ENCODE data around the gene ZNF385D. TPM values are rescaled to one million over a fixed set of nuclear protein-coding genes. Genes with fewer than 3 reads are reported as not detected.

ZNF385D gene
- total RNA-seq, 1 experiment from 2014 or later = 0.28 TPM

GRCh38 chr3:21795152-21795837 lies 44.3 kb upstream of the ZNF385D start:
- no peak for TF ChIP-seq EZH2 (IDR thresholded peaks at IDR 0.05; ENCODE audit: low read depth)
- no peak for TF ChIP-seq CTCF (conservative IDR thresholded peaks at IDR 0.05)
- no peaks in the 10 kb centered on the region for H4K20me1 ChIP-seq (ENCODE audit: insufficient read depth)
- CTCF ChIA-PET = no interaction called here

DNA sequence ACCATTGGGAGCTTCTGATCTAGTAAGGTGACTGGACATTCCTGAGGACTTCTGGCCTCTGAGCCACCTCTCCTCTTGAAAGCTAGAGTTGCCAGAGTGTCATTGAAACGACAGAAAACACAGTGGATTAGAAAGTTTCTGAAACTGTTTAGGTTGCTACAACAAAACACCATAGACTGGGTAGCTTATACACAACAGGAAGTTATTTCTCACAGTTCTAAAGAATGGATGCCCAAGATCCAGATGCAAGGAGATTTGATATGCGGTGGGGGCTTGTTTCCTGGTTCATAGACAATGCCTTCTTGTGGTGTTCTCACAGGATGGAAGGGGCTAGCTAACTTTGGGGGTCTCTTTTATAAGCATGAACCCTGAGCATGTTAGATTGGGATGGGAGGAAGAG lies 43.3 kb upstream of the ZNF385D start:
- DNase-seq = no peak
- Histone ChIP-seq H3K4me2 (no peak overlapping the region), H3F3A (ENCODE audit: insufficient read depth, low read depth) (no peaks in the 10 kb centered on the region), H2AFZ (no peak overlapping the region), H3K27me3 (ENCODE audit: insufficient read depth, low read depth) (no peaks in the 10 kb centered on the region), H3K9me2 (ENCODE audit: insufficient read depth) (no peaks in the 10 kb centered on the region), H3K36me3 (ENCODE audit: low read depth) (no peaks in the 10 kb centered on the region), H3K79me2 (ENCODE audit: low read depth) (no peaks in the 10 kb centered on the region), H3K9me3 (ENCODE audit: insufficient read depth, low read depth) (no peaks in the 10 kb centered on the region), H4K20me1 (ENCODE audit: insufficient read depth) (no peaks in the 10 kb centered on the region), H3K4me1 (replicated peaks; ENCODE audit: insufficient read depth) (no peaks in the 10 kb centered on the region), H3K27ac (no peak overlapping the region), H3K4me3 (no peak overlapping the region)
- no peak for TF ChIP-seq CTCF (conservative IDR thresholded peaks at IDR 0.05)
- ChIA-PET CTCF (no interaction called here), POLR2A (ENCODE audit: unreplicated experiment) (no interaction called here)
- no TSS peak for BruUV-seq (replicated peaks)
- intact Hi-C loops (cut with micrococcal nuclease; ENCODE audit: unreplicated experiment) = no loop called here

More at GRCh38 chr3:21795152-21795837, 44.3 kb upstream of the ZNF385D start:
- no peaks in the 10 kb centered on the region for H3K27me3 ChIP-seq (ENCODE audit: insufficient read depth, low read depth)
- POLR2A ChIA-PET (ENCODE audit: unreplicated experiment) = no interaction called here
- H3K36me3 ChIP-seq (ENCODE audit: low read depth) = no peaks in the 10 kb centered on the region
- H3K9me3 ChIP-seq (ENCODE audit: insufficient read depth, low read depth) = no peaks in the 10 kb centered on the region
- intact Hi-C loops (cut with micrococcal nuclease; ENCODE audit: unreplicated experiment) = no loop called here
- no peak overlapping the region for H3K27ac ChIP-seq
- H3K4me2 ChIP-seq = no peak overlapping the region
- no peaks in the 10 kb centered on the region for H3K79me2 ChIP-seq (ENCODE audit: low read depth)
- no peak for DNase-seq
- no peak overlapping the region for H2AFZ ChIP-seq
- H3K4me3 ChIP-seq = no peak overlapping the region
- BruUV-seq (replicated peaks) = no TSS peak
- no peaks in the 10 kb centered on the region for H3K4me1 ChIP-seq (replicated peaks; ENCODE audit: insufficient read depth)
- H3K9me2 ChIP-seq (ENCODE audit: insufficient read depth) = no peaks in the 10 kb centered on the region
- no peaks in the 10 kb centered on the region for H3F3A ChIP-seq (ENCODE audit: insufficient read depth, low read depth)

DNA sequence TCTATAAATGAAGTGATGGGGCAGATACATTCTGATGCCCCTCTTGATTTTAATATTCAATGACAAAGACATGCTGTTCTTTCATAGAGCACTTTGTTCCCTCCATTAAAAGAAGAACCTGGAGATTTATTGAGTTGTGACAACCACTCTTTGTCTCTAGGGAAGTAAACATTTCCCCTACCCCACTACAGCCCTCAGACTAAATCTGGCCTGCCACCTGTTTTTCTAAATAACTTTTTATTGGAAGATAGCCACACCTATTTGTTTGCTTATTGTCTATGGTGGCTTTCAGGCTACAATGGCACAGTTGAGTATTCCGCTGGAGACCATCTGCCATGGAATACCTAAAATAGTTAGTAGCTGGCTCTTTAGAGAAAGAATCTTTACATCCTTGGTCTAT lies 41.2 kb upstream of the ZNF385D start:
- Histone ChIP-seq H3F3A (ENCODE audit: insufficient read depth, low read depth) (no peaks in the 10 kb centered on the region), H3K79me2 (ENCODE audit: low read depth) (no peaks in the 10 kb centered on the region), H4K20me1 (ENCODE audit: insufficient read depth) (no peaks in the 10 kb centered on the region), H3K4me1 (replicated peaks; ENCODE audit: insufficient read depth) (no peaks in the 10 kb centered on the region), H3K27me3 (ENCODE audit: insufficient read depth, low read depth) (no peaks in the 10 kb centered on the region), H3K4me3 (no peak overlapping the region), H3K9me3 (ENCODE audit: insufficient read depth, low read depth) (no peaks in the 10 kb centered on the region), H3K27ac (no peak overlapping the region), H3K9me2 (ENCODE audit: insufficient read depth) (no peaks in the 10 kb centered on the region), H3K36me3 (ENCODE audit: low read depth) (no peaks in the 10 kb centered on the region), H2AFZ (no peak overlapping the region), H3K4me2 (no peak overlapping the region)
- CTCF ChIA-PET = no interaction called here
- no peak for DNase-seq
- TF ChIP-seq EZH2 (IDR thresholded peaks at IDR 0.05; ENCODE audit: low read depth) (no peak), CTCF (conservative IDR thresholded peaks at IDR 0.05) (no peak)
- POLR2A ChIA-PET (ENCODE audit: unreplicated experiment) = no interaction called here
- intact Hi-C loops (cut with micrococcal nuclease; ENCODE audit: unreplicated experiment) = no loop called here
- BruUV-seq (replicated peaks) = no TSS peak

Measured in PC-9 (cell line).